ENCODE results near the gene TMEM248.
A peak's percentile ranks its signal among the peaks of the same experiment; 100 is the strongest.
"Not testable (repeated sequence)": the region's sequence is repeated elsewhere in the genome, so short reads cannot be mapped to it uniquely, and the experiment has no call there.

TMEM248 gene

DNA sequence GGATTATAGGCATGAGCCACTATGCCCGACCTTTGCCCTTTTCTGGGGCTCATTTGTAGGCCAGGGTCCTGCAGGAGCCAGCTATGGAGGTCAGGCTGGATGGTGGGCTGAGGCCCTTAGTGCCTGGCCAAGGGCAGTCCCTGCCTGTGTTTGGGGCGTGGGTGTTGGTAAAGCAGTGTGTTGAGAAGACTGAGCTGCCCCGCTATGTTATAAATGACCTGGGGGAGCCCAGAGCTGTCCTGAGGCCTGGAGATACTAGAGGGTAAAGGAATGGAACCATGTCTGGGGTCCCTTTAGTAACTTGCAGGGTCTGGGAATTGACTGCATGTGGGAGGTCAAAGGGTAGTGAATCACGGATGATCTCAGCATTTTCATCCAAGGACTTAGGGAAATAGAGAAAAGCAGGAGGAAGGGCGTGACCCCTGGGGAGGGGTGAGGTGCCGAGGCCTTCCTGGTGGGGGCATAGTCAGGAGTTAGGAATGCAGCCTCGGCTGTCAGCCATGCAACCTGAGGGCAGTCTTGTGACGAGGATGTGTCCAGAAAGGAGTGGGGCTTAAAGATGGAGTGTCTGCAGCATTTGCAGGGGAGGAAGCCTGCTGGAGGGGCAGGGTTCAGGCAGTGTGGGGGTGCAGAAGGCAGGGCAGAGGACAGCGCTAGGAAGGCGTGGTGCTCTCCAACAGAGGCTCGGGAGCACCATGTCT, 31.5 kb downstream of the TMEM248 start:
- no peak for DNase-seq

DNA sequence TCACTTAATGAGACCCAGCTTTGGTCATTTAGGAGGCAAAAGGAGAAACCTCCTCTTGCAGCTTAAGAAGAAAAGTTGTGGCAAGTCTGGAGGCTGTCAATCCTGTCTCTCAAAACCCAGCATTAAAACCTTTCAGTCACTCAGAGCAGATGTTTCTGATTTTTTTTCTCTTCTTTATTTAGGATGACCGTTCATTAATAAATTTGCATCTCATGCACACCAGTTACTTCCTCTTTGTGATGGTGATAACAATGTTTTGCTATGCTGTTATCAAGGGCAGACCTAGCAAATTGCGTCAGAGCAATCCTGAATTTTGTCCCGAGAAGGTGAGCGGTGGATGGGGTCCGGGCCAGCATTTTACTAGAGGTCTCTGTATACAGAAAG, 32.0 kb downstream of the TMEM248 start:
- DNase-seq: no peak

DNA sequence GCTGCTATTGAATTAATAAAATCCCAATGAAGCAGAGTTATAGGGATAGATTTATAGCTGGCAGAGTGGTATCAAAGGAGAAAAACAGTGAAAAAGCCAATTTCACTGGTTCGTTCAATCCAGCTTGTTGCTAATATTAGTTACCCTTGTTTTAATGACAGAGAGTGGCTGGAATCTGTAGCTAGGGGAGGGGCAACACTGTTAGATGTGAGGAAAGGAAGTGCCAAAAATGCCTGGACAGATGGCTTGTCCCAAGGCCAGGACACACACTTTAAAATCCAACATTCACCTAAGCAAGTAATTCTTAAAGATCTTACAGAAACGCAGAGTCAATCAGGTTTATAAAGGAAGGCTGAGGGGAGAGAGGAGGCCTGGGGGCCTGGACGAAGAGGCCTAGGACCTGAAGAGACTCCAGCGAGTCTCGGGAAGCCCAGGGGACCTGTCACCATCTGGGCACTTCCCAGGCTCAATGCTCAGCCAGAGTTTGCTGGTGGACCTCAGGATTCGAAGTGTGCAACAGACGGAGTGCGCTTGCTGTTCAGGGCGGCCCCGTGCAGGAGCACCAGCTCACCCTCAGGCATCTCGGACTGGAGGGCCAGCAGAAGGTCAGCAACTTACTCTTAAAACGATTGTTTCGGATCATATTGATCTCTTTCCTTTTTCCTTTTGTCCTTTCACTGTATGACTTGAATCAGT, 36.7 kb downstream of the TMEM248 start:
- no peak for DNase-seq

DNA sequence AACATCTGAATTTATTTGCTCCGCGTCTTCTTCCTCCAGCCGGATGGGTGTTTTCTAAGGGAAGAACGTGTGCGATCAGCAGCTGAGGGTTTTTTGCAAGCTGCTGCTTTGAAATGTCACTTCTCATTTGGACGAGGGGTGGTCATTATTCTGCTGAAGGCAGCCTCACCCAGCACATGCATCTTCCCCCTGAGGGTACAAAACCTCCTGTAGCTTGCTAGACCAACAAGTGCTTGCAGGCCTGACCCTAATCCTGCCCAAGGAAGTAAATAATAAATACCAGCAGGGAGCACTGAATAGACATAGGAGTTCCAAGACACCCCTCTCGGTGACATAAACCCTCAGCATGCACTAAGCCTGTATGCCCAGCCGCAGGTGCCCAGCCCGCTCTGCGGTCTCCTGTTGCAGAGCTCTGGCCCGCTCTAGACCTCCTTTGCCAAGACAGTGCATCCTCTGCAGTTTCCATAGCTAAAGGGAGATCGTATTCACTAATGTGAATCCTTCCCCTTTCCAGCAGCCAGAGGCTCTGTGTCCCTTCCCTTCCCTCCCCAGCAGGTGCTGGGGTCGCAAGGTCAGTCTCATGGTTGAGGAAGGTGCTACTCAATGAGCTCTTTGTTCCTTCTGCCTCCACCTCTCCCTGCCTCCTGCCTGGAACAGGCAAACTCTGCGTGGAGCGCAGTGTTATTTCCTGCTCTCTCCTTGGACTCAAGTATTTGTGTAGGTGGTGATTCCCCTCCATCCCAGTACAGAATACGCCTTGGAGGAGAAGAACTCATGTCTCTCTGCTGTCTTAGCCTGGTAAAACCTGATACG, 37.7 kb downstream of the TMEM248 start:
- no peak for DNase-seq

DNA sequence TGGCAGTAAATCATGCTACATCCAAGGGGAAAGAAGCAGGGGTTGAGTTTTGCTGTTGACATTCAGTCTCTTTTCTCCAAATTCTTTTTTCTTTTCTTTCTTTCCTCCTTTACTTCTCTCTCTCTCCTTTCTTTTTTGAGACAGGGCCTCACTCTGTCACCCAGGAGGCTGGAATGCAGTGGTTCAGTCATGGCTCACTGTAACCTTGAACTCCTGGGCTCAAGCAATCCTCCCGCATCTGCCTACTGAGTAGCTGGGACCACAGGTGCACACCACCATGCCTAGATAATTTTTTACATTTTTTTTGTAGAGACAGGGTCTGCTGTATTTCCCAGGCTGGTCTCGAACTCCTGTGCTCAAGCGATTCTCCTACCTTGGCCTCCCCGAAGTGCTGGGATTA, 39.2 kb downstream of the TMEM248 start:
- no peak for DNase-seq

DNA sequence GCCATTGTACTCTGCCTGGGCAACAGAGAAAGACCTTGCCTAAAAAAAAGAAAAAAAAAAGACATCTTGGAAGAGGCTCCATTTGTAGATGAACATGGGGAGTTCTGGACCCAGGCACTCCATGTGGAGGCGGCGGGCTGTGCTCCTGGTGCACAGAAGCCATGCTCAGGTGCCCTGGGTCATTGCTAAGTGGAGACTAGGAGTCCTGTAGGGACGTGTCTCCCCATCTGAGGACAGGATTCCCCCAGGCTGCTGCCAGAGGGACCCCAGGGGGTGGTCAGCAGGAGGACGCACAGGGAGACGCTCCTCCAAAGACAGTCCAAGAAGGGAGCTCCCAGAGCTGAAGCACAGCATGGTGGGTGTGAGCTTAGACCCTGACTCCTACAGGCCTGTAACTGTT, 40.1 kb downstream of the TMEM248 start:
- no peak for DNase-seq

DNA sequence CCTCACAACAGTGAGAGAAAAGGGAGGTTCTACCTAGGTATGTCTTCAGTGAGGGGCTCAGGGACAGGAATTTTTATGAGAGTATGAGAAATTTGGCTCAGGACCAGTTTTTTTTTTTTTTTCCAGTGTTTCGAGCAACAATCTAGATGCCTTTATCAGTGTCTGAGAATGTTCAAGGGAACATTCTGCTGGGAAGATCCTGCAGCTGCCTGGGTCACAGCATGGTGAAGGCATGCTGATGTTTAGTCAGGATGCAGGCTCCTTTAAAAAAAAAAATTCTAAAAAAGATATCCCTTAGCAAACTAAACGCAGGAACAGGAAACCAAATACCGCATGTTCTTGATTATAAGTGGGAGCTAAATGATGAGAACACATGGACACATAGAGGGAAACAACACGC, 43.4 kb downstream of the TMEM248 start:
- no peak for DNase-seq

DNA sequence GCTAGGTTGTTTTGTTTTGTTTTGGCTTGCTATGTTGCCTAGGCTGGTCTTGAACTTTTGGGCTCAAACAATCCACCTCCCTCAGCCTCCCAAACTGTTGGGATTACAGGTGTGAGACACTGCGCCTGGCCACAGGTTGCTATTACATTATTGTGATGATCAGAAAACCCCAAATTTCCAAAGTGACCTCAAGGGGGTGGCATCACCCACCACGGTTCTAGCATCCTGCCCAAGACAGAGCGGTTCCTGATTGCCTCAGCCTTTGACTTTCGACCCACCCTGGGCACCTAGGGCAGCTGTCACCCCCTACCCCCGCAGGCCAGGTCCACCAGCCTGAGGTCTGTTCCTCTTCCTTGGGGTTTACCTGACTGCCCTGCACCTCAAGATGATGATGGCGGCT, 46.0 kb downstream of the TMEM248 start:
- DNase-seq: no peak

DNA sequence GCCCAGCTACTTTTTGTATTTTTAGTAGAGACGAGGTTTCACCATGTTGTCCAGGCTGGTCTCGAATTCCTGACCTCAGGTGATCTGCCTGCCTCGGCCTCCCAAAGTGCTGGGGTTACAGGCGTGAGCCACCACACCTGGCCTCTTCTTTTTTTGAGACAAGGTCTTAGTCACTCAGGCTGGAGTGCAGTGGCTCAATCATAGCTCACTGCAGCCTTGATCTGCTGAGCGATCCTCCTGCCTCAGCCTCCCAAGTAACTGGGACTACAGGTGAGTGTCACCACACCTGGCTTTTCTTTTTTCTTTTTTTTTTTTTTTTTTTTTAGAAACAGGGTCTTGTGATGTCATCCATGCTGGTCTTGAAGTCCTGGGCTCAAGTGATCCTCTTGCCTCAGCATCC, 48.0 kb downstream of the TMEM248 start:
- not testable (repeated sequence) for DNase-seq

DNA sequence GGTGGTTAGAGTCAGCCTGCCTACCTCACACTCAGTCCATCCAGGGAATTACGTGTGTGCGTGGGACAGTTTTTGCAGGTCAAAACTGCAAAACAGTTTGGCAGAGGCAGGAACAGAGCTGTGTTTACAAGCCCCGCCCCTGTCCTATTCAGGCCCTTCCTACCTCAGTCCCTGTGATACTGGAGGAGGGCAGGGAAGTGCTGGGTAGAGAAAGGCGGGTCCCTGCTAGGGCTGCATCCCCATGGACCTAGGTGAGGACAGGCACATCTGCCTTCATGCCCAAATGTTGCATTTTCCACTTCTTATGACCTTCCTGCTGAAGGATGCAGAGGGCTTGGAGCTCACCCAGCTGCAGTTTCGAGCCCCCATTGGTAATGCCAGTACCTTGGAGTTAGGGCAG, 49.3 kb downstream of the TMEM248 start:
- no peak for DNase-seq

DNA sequence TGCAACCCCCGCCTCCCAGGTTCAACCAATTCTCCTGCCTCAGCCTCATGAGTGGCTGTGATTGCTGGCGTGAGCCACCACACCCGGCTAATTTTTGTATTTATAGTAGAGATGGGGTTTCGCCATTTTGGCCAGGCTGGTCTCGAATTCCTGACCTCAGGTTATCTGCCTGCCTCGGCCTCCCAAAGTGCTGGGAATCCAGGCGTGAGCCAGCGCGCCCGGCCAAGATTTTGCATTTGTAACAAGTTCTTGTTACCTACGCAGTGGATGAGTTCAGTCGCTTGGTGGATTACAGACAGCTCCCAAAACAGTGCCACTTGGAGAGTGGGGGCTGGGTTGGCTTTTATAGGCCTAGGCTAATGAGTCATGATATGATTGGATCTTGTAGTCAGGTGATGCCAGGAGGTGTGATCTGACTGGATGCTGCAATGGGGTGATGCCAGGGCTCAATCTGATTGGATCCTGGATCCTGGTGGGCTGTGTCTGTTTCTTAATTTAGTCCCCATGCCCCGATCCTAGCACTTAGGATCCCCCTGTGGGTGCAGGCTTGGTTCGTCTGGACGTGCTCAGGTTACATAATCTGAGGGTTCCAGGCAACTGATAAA, 54.1 kb downstream of the TMEM248 start:
- no peak for DNase-seq

DNA sequence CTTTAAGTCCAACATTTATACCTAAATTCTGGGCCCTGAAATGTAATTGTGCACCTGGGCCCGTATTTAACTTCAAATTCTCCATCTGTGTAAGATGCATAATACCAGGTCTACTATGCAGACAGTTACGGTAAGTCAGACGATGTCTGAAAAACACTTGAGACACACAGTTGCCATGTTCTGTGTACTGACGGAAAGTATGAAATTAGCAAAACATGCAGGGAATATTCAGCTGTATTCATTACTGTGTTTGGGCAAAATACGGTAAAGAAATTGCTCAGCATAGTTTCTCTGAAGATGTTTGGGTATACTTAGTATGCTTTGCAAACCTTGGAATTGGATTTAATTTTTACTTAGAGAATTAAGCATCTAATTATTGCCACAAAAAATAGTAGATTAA, 57.3 kb downstream of the TMEM248 start:
- DNase-seq: not testable (repeated sequence)

DNA sequence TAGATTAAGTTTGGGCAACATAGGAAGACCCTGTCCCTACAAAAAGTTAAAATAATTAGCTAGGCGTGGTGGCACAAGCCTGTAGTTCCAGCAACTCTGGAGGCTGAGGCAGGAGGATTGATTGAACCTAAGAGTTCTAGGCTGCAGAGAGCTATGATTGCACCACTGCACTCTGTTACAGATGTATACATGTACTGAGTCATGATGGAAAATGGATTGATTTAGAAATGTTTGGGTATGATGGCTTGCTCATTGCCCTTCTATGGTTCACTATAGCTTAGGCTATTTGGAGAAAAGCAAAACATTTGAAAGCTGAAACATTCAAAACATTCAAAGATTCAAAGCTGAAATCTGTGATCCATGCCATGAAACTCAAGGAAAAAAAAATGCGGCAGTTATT, 58.0 kb downstream of the TMEM248 start:
- not testable (repeated sequence) for DNase-seq

DNA sequence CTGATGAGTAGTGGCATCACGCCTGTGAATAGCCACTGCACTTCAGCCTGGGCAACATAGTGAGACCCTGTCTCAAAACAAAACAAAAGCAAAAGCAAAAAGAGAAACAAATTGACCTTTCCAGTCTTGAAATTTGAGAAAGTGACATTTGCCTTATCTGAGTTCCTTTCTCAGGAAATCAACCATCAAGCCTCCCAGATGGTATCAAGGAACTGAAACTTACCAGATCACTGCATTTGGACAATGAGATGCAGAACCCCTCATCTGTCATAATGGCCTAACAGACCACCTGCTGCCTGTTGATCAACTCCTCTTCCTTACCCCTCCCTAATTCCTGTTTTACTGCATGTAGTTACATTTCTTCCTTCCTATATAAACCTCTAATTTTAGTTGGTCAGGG, 59.3 kb downstream of the TMEM248 start:
- not testable (repeated sequence) for DNase-seq

DNA sequence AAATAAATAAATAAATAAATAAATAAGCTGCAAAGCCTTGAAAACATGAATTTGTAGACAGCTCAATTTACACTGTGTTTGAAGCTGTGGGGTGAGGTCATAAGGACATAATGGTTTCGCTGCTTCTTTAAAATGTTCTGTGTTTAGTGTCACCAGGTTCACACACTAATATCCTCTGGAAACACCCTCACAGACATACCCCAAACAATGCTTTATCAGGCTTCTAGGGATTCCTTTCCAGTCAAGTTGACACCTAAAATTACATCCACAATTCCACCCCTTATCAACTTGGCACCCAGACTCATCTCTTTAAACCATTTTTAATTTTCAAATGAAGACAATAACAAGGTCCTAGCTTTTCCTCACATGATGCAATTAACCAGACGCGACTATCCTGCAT, 68.5 kb downstream of the TMEM248 start:
- not testable (repeated sequence) for DNase-seq

DNA sequence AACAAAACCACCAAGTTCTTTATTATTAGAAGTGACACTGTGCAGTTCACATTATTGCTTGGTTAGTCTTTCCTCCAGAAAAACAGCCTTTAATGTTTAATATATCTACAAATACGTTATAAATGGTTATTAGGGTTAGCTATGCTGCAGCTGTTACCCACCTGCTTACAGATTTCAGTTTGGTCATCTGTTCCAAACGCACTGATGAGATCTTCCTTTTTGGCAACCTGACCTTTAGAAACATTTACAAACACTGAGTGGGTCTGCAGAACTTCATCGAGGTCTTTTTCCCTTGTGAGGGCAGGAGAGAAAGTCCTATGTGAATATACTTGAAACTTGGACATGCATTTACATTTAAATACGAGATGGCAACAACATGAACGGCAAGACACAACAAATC, 73.0 kb downstream of the TMEM248 start:
- DNase-seq: not testable (repeated sequence)

DNA sequence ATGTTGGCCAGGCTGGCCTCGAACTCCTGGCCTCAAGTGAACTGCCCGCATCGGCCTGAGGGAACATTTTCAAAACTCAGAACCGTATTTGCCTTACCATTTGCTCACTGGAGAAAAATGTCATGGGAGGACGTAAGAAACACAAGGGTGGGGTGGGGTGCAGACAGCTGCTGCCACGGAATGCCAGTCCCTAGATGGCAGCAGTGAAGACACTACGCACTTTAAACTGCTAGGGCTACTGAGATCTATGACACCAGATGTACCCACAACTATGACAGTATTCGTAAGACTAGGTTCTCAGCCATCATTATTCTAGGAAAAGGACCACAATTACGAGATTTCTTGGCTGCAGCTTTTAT, 73.6 kb downstream of the TMEM248 start:
- peak; percentile 55 for DNase-seq

DNA sequence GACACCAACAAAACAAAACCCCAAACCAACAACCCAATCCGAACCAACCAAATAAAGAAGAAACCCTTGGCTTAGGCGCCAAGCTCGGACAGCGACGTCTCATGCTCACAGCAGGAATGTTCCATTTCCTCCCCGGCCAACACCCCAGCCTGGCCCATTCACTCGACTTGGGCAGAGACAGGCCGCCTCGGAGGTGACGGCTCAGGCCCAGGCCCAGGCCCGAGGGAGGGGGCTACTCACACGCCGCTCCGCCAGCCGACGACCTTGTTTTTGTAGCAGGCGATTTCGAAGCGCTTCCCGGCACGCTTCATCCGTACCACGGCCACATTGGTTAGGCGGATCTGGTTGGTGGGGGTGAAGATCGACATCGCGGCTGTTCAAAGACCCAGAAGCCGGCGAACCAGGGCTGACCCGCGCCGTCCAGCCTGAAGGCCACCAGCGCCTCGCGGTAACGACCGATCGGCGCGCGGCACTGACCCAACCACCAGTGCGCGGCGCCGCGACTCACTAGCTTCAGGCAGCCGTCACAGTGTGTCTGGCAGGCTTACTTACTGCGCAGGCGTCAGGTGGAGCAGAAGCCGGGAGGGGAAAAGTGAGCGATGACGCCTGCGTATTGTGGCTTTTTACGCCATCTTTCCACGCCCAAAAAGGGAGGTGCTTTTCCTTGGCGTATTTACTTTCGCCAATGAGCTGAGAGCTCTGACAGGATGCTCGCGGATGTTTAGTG, 74.2 kb downstream of the TMEM248 start, which contains the start of gene SBDS:
Gene SBDS, minus strand, starts transcription at position 537 of the 727 bp plus-strand sequence. Its CDS starts 169 bp downstream, at position 368.
- peak; percentile 95 for DNase-seq

DNA sequence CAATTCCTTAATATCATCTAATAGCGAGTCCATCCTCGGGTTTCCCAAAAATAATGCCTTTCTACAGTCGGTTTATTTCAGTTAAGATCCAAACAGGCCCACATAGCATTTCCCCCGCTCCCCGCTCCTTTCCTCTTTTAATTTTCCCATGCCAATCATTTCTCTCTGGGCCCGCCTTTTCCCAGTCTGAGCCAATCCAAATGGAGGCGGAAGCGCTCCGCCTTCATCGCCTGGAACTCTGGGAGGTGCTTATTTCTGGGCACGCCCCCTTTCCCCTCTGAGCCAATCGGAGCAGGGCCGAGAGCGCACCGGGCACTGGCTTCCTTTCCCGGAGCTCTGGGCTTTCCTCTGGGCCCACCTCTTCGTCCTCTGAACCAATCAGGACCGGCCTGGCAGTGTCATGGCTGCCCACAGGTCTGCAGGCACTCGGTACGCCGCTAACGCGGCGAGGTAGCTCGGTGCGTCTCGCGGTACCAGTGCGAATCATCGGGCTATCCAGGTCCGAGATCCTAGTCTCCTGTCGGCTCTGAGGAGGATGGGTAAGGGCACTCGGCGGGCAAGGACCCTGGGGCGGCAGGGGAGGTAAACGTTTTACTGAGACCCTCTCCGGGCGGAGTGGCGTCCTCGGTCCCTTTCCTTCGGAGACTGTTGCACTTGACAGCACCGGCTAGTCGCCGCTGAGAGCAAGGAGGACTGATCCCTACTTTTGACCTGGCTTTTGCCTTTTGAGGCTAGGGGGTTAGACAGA, 75.6 kb downstream of the TMEM248 start, which contains the start of gene TYW1:
Gene TYW1, plus strand, starts transcription at position 390 of the 748 bp plus-strand sequence. Its CDS starts 146 bp downstream, at position 536.
- DNase-seq: peak; percentile 99

DNA sequence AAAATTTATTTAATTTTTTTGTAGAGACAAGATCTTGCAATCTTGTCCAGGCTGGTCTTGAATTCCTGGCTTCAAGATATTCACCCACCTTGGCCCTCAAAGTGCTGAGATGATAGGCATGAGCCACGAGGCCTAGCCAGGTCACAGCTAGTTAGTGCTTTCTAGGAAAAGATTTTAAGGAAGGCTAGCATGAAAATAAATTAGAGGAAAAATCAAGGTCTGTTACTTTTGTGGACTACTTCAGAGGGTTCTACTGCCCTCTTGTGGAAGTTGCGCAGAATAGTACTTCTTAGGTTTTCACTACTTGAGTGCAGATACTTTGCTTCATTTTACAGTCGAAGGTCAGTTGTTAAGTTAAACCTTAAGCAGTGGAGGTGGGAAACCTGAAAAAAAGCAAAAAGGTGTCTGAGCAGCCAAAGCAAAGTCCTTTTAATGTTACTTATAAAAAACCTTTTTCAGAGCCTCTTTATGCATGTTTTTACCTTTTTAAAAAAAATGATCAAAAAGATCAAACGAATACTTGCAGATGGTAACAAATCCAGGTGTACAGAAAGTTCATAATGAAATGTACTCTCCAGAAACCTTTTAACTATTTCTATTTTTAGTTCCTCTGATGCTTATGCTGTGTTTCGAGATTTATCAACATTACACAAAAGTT, 79.7 kb downstream of the TMEM248 start:
- DNase-seq: peak; percentile 6

DNA sequence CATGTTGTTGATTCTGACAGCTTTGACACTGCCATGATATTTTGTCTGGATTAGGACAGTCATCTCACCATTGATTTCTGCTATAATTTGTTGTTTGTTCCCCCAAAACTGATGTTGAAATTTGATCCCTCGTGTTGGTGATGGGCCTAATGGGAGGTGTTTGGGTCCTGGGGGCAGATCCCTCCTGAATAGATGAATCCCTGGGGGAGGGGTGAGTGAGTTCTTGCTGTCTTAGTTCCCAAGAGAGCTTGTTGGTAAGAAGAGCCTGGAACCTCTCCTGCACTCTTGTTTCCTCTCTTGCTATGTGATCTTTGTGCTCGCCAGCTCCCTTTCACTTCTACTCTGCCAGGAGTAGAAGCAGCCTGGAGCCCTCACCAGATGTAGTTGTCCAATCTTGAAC, 83.1 kb downstream of the TMEM248 start:
- DNase-seq: not testable (repeated sequence)
